Muscle of leg (tissue), 16 donors: ENCODE measurements around the gene OCIAD1. TPM values are rescaled to one million over a fixed set of nuclear protein-coding genes. Genes with fewer than 3 reads are reported as not detected.

Source experiments
- DNase-seq: peaks from one replicate; pipeline ENCODE4 v3.0.0; 2013
- H3K27ac ChIP-seq: one replicate; pipeline ENCODE4 v1.5.1; 2013; ENCODE audit warnings: mild to moderate bottlenecking, low read length, control low read depth
- H3K27me3 ChIP-seq: one replicate; pipeline ENCODE4 v1.6.1; 2013; ENCODE audit warnings: low read length; ENCODE audit not compliant: control insufficient read depth, insufficient read depth
- H3K36me3 ChIP-seq: one replicate; pipeline ENCODE4 v1.6.1; 2013; ENCODE audit warnings: low read length; ENCODE audit not compliant: control insufficient read depth, insufficient read depth
- H3K4me1 ChIP-seq: one replicate; pipeline ENCODE4 v1.6.1; 2013; ENCODE audit warnings: low read length; ENCODE audit not compliant: control insufficient read depth, insufficient read depth
- H3K4me3 ChIP-seq: one replicate; pipeline ENCODE4 v1.5.1; 2013; ENCODE audit warnings: low read length, control low read depth
- H3K9me3 ChIP-seq: replicated peaks from 2 replicates; pipeline ENCODE4 v1.6.1; 2013; ENCODE audit warnings: low read depth, low read length; ENCODE audit not compliant: control insufficient read depth
- WGBS: methylation state at CpG from one replicate; pipeline ENCODE4 v1.1.5; 2013; ENCODE audit warnings: missing lambda C conversion rate; ENCODE audit not compliant: insufficient coverage; 5-methylcytosine and 5-hydroxymethylcytosine counted together
- long read RNA-seq, 11 donors: transcript quantifications; one replicate each; lab custom pipeline, GENCODE V29; 2026
- polyA plus RNA-seq, 8 donors: library from polyadenylated mRNA; unstranded; fragments of 120-200 nt; gene quantifications; one replicate each; pipeline versions ENCODE4 v1.2.1 to v1.2.3, GENCODE V29; 2013; ENCODE audit warnings: inconsistent platforms in 1 of 8, low replicate concordance in 1 of 8; ENCODE audit not compliant: insufficient read length in 8 of 8, insufficient read depth in 1 of 8
- total RNA-seq: library from RNA; stranded (reverse); fragments of 120-200 nt; gene quantifications from one replicate; pipeline ENCODE4 v1.2.4, GENCODE V29; 2013

OCIAD1 gene
- total RNA-seq (158 TPM), polyA plus RNA-seq (100 to 1,000 TPM; 167 to 236 (median 197) TPM)
- long read RNA-seq, donor 1, transcript OCIAD1-201 (9 exons, 1,414 nt), result major isoform, 10 of 25 reads
- long read RNA-seq, donor 1, partial matches to known transcripts, result 5 of 25 reads
- long read RNA-seq, donor 1, other reads (novel, unspliced or antisense), result 0 of 25 reads
- long read RNA-seq, donor 2, transcript OCIAD1-201 (9 exons, 1,414 nt), result major isoform, 5 of 14 reads
- long read RNA-seq, donor 2, transcript OCIAD1-202 (9 exons, 1,594 nt), result major isoform, 5 of 14 reads
- long read RNA-seq, donor 2, partial matches to known transcripts, result 0 of 14 reads
- long read RNA-seq, donor 2, other reads (novel, unspliced or antisense), result 0 of 14 reads
- long read RNA-seq, donor 3, transcript OCIAD1-201 (9 exons, 1,414 nt), result major isoform, 43 of 90 reads
- long read RNA-seq, donor 3, transcript OCIAD1-202 (9 exons, 1,594 nt), result minor isoform, 22 of 90 reads
- long read RNA-seq, donor 3, partial matches to known transcripts, result 17 of 90 reads
- long read RNA-seq, donor 3, other reads (novel, unspliced or antisense), result 0 of 90 reads
- long read RNA-seq, donor 4, transcript OCIAD1-222 (7 exons, 688 nt), result minor isoform, 7 of 38 reads
- long read RNA-seq, donor 4, transcript OCIAD1-201 (9 exons, 1,414 nt), result major isoform, 23 of 38 reads
- long read RNA-seq, donor 4, partial matches to known transcripts, result 0 of 38 reads
- long read RNA-seq, donor 4, other reads (novel, unspliced or antisense), result 0 of 38 reads
- long read RNA-seq, donor 5, transcript OCIAD1-201 (9 exons, 1,414 nt), result major isoform, 100 of 184 reads
- long read RNA-seq, donor 5, transcript OCIAD1-202 (9 exons, 1,594 nt), result minor isoform, 35 of 184 reads
- long read RNA-seq, donor 5, transcript OCIAD1-222 (7 exons, 688 nt), result minor isoform, 14 of 184 reads
- long read RNA-seq, donor 5, partial matches to known transcripts, result 23 of 184 reads
- long read RNA-seq, donor 5, other reads (novel, unspliced or antisense), result 0 of 184 reads
- long read RNA-seq, donor 6, transcript OCIAD1-222 (7 exons, 688 nt), result minor isoform, 6 of 132 reads
- long read RNA-seq, donor 6, transcript OCIAD1-201 (9 exons, 1,414 nt), result major isoform, 67 of 132 reads
- long read RNA-seq, donor 6, transcript OCIAD1-202 (9 exons, 1,594 nt), result minor isoform, 29 of 132 reads
- long read RNA-seq, donor 6, partial matches to known transcripts, result 18 of 132 reads
- long read RNA-seq, donor 6, other reads (novel, unspliced or antisense), result 0 of 132 reads
- long read RNA-seq, donor 7, transcript OCIAD1-222 (7 exons, 688 nt), result minor isoform, 9 of 97 reads
- long read RNA-seq, donor 7, transcript OCIAD1-201 (9 exons, 1,414 nt), result major isoform, 49 of 97 reads
- long read RNA-seq, donor 7, transcript OCIAD1-202 (9 exons, 1,594 nt), result minor isoform, 13 of 97 reads
- long read RNA-seq, donor 7, partial matches to known transcripts, result 20 of 97 reads
- long read RNA-seq, donor 7, other reads (novel, unspliced or antisense), result 0 of 97 reads
- long read RNA-seq, donor 8, transcript OCIAD1-202 (9 exons, 1,594 nt), result minor isoform, 9 of 65 reads
- long read RNA-seq, donor 8, transcript OCIAD1-201 (9 exons, 1,414 nt), result major isoform, 37 of 65 reads
- long read RNA-seq, donor 8, transcript OCIAD1-222 (7 exons, 688 nt), result minor isoform, 6 of 65 reads
- long read RNA-seq, donor 8, partial matches to known transcripts, result 5 of 65 reads
- long read RNA-seq, donor 8, other reads (novel, unspliced or antisense), result 0 of 65 reads
- long read RNA-seq, donor 9, transcript OCIAD1-202 (9 exons, 1,594 nt), result minor isoform, 12 of 66 reads
- long read RNA-seq, donor 9, transcript OCIAD1-201 (9 exons, 1,414 nt), result major isoform, 40 of 66 reads
- long read RNA-seq, donor 9, partial matches to known transcripts, result 6 of 66 reads
- long read RNA-seq, donor 9, other reads (novel, unspliced or antisense), result 0 of 66 reads
- long read RNA-seq, donor 10, transcript OCIAD1-201 (9 exons, 1,414 nt), result major isoform, 42 of 83 reads
- long read RNA-seq, donor 10, transcript OCIAD1-202 (9 exons, 1,594 nt), result minor isoform, 14 of 83 reads
- long read RNA-seq, donor 10, transcript OCIAD1-222 (7 exons, 688 nt), result minor isoform, 12 of 83 reads
- long read RNA-seq, donor 10, transcript OCIAD1-206 (2 exons, 1,916 nt), result minor isoform, 9 of 83 reads
- long read RNA-seq, donor 10, partial matches to known transcripts, result 0 of 83 reads
- long read RNA-seq, donor 10, other reads (novel, unspliced or antisense), result 0 of 83 reads
- long read RNA-seq, donor 11, transcript OCIAD1-222 (7 exons, 688 nt), result minor isoform, 6 of 68 reads
- long read RNA-seq, donor 11, transcript OCIAD1-202 (9 exons, 1,594 nt), result minor isoform, 9 of 68 reads
- long read RNA-seq, donor 11, transcript OCIAD1-201 (9 exons, 1,414 nt), result major isoform, 39 of 68 reads
- long read RNA-seq, donor 11, transcript OCIAD1-206 (2 exons, 1,916 nt), result minor isoform, 5 of 68 reads
- long read RNA-seq, donor 11, partial matches to known transcripts, result 0 of 68 reads
- long read RNA-seq, donor 11, other reads (novel, unspliced or antisense), result 0 of 68 reads

GRCh38 chr4:48830706-48831531, at the start of gene OCIAD1:
TSS of gene OCIAD1 (plus strand) at chr4:48831088. CDS start at chr4:48832625, 1,537 bp downstream.
- H3K27ac ChIP-seq, result peak within 1 kb of the TSS; percentile 99
- peak within 1 kb of the TSS; percentile 99 for H3K4me3 ChIP-seq
- DNase-seq, result peak; percentile 100
- peaks cover 16% of the 10 kb centered on the region for H3K36me3 ChIP-seq
- peaks cover 2% of the 10 kb centered on the region for H3K27me3 ChIP-seq
- H3K9me3 ChIP-seq, result no peaks in the 10 kb centered on the region
- 0% methylated on average over 48 of the region's 56 CpGs for WGBS
- H3K4me1 ChIP-seq, result peaks cover 4% of the 10 kb centered on the region

- Histone ChIP-seq H3K4me1 (peaks cover 9% of the 10 kb centered on the region), H3K27me3 (no peaks in the 10 kb centered on the region), H3K36me3 (no peaks in the 10 kb centered on the region), H3K9me3 (no peaks in the 10 kb centered on the region), H3K4me3 (no peak overlapping the region), H3K27ac (no peak overlapping the region)
- no peak for DNase-seq
These were observed 48.9 kb upstream of the OCIAD1 start for GRCh38 chr4:48781968-48782367.

GRCh38 chr4:48785302-48785701, 45.6 kb upstream of the OCIAD1 start:
- H3K36me3 ChIP-seq, result no peaks in the 10 kb centered on the region
- H3K4me3 ChIP-seq, result no peak overlapping the region
- no peaks in the 10 kb centered on the region for H3K27me3 ChIP-seq
- no peak for DNase-seq
- peaks cover 6% of the 10 kb centered on the region for H3K4me1 ChIP-seq
- H3K27ac ChIP-seq, result no peak overlapping the region
- no peaks in the 10 kb centered on the region for H3K9me3 ChIP-seq

GRCh38 chr4:48786549-48786948, 44.3 kb upstream of the OCIAD1 start:
- no peak for DNase-seq
- no peaks in the 10 kb centered on the region for H3K36me3 ChIP-seq
- WGBS, result no CpG with 5 or more reads among the region's 2 CpGs
- H3K4me1 ChIP-seq, result no peaks in the 10 kb centered on the region
- H3K9me3 ChIP-seq, result no peaks in the 10 kb centered on the region
- no peak overlapping the region for H3K4me3 ChIP-seq
- no peak overlapping the region for H3K27ac ChIP-seq
- no peaks in the 10 kb centered on the region for H3K27me3 ChIP-seq

GRCh38 chr4:48787056-48787455, 43.8 kb upstream of the OCIAD1 start:
- Histone ChIP-seq H3K9me3 (no peaks in the 10 kb centered on the region), H3K27ac (no peak overlapping the region), H3K4me3 (no peak overlapping the region), H3K27me3 (no peaks in the 10 kb centered on the region), H3K36me3 (no peaks in the 10 kb centered on the region), H3K4me1 (no peaks in the 10 kb centered on the region)
- WGBS, result no CpG with 5 or more reads among the region's 1 CpG
- DNase-seq, result no peak

- H3K27me3 ChIP-seq, result no peaks in the 10 kb centered on the region
- no peak overlapping the region for H3K4me3 ChIP-seq
- H3K4me1 ChIP-seq, result no peaks in the 10 kb centered on the region
- H3K9me3 ChIP-seq, result no peaks in the 10 kb centered on the region
- DNase-seq, result no peak
- no peak overlapping the region for H3K27ac ChIP-seq
- H3K36me3 ChIP-seq, result no peaks in the 10 kb centered on the region
These were observed 40.3 kb upstream of the OCIAD1 start for GRCh38 chr4:48790561-48790960.

GRCh38 chr4:48791313-48791712, 39.6 kb upstream of the OCIAD1 start:
- no peak for DNase-seq
- H3K27ac ChIP-seq, result no peak overlapping the region
- H3K4me1 ChIP-seq, result no peaks in the 10 kb centered on the region
- no peaks in the 10 kb centered on the region for H3K36me3 ChIP-seq
- H3K27me3 ChIP-seq, result no peaks in the 10 kb centered on the region
- no peak overlapping the region for H3K4me3 ChIP-seq
- H3K9me3 ChIP-seq, result no peaks in the 10 kb centered on the region

- H3K27ac ChIP-seq, result no peak overlapping the region
- H3K27me3 ChIP-seq, result no peaks in the 10 kb centered on the region
- H3K9me3 ChIP-seq, result no peaks in the 10 kb centered on the region
- WGBS, result no CpG with 5 or more reads among the region's 5 CpGs
- H3K36me3 ChIP-seq, result no peaks in the 10 kb centered on the region
- H3K4me1 ChIP-seq, result no peaks in the 10 kb centered on the region
- no peak overlapping the region for H3K4me3 ChIP-seq
- DNase-seq, result no peak
These were observed 38.4 kb upstream of the OCIAD1 start for GRCh38 chr4:48792348-48793006.
